Right lobe of liver (tissue), 6 donors: ENCODE results near the gene CCDC138. TPM values are rescaled to one million over a fixed set of nuclear protein-coding genes. Genes with fewer than 3 reads are reported as not detected.

Source experiments
- ATAC-seq, 4 donors: fragments of 200-7000 bp; cut with Tn5 transposase; one replicate each; pipeline ENCODE4 v1.9.1; 2020; ENCODE audit warnings: mild to moderate bottlenecking in 4 of 4, moderate library complexity in 4 of 4
- DNase-seq, 3 donors: peaks; one replicate each; pipeline ENCODE4 v3.0.0-alpha.2; 2020
- H3K27ac ChIP-seq, 3 donors: fragments of 200-600 bp; one replicate each; pipeline ENCODE4 v1.8.0; 2022
- H3K27me3 ChIP-seq, 2 donors: fragments of 200-600 bp; one replicate each; pipeline ENCODE4 v1.8.0; 2022
- H3K36me3 ChIP-seq, 4 donors: fragments of 200-600 bp; sonication (generic) in 1 of 4; one replicate each; pipeline versions ENCODE4 v1.5.1 to v1.8.0; 2017 to 2022; ENCODE audit warnings: control low read depth in 1 of 4
- H3K4me1 ChIP-seq, 4 donors: fragments of 200-600 bp; sonication (generic) in 1 of 4; one replicate each; pipeline versions ENCODE4 v1.5.1 to v1.8.0; 2017 to 2022; ENCODE audit warnings: control low read depth in 1 of 4
- H3K4me3 ChIP-seq, 3 donors: fragments of 200-600 bp; one replicate each; pipeline ENCODE4 v1.8.0; 2022
- H3K9me3 ChIP-seq, 4 donors: fragments of 200-600 bp; sonication (generic) in 1 of 4; one replicate each; pipeline versions ENCODE4 v1.5.1 to v1.8.0; 2017 to 2022; ENCODE audit warnings: control low read depth in 1 of 4
- POLR2A ChIP-seq: fragments of 450-650 bp; IDR thresholded peaks from one replicate; pipeline ENCODE4 v1.6.1; 2017; ENCODE audit warnings: antibody characterized with exemption, mild to moderate bottlenecking
- WGBS: methylation state at CpG from one replicate; pipeline ENCODE4 v1.1.6; 2018; ENCODE audit warnings: low coverage, low lambda C conversion rate; ENCODE audit not compliant: insufficient coverage; ENCODE audit errors: missing lambda C conversion rate; 5-methylcytosine and 5-hydroxymethylcytosine counted together
- intact Hi-C, 2 donors: fragments of 100-400 bp; cut with DNase I; formaldehyde crosslinking; loops; one replicate each; pipeline versions ENCODE4 v1.11.2 to v1.14.1; 2022
- total RNA-seq, 6 experiments: library from RNA; depleted of rRNA in 2 of 6; stranded (reverse); fragments of >200 nt in 2 of 6; fragmentation: NEBNext Ultra II Directional in 3 of 6; extraction: Animal tissue kit (Norgen Biotek cat#: 25700) in 3 of 6; gene quantifications; one replicate each; pipeline versions ENCODE4 v1.1.0 to v1.2.4, GENCODE V29; 2016 to 2023
- TF ChIP-seq, protein P1 (sequence below), 4 donors: fragments of 200-600 bp in 3 of 4; fragments of 450-650 bp in 1 of 4; IDR thresholded peaks; one replicate each; pipeline versions ENCODE4 v1.5.1 to v1.8.0; 2016 to 2022; ENCODE audit warnings: antibody characterized with exemption in 4 of 4, mild to moderate bottlenecking in 2 of 4
- donor health status: DM: no; HTN: yes; CAD: no.
- donor health status: DM: no; HTN: no; CAD: no.
- donor health status: DM: no; HTN: no; CAD: no.
- donor health status: DM: no; HTN: yes; CAD: no.
- donor health status: DM: no; HTN: yes; CAD: no.

The CCDC138 gene
- total RNA-seq, 6 experiments from 2014 or later = 1.3 to 3.3 (median 2.4) TPM

DNA sequence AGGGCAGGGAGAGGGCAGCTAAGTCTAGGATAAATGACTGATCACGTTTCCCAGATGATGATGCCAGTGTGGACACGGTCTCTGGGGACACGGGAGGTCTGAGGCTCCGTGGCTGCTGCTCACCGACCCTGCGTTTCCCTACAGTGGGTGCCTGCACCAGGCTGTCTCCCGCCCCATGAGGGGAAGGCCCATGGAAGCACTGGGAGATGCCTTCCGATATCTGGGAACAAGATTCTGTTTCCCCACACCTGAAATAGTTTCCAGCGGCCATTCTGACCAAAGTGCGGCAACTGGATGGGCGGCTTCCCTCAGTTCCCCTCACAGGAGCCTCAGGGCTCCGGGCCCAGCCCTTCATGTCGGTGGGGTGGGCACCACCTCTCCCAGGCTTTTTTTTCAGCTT is 119.3 kb downstream of the CCDC138 start:
- no peaks in the 10 kb centered on the region for H3K9me3 ChIP-seq
- DNase-seq = no peak
- intact Hi-C loops = no loop called here
- ATAC-seq = no peak
- peaks cover 0 to 26% (median 7%) of the 10 kb centered on the region in 4 donors for H3K4me1 ChIP-seq
- no peak overlapping the region for H3K4me3 ChIP-seq
- peak overlapping the region in 2 of 3 donors; percentile 92 to 93 for H3K27ac ChIP-seq
- no peaks in the 10 kb centered on the region for H3K36me3 ChIP-seq
- TF ChIP-seq, protein P1, sequence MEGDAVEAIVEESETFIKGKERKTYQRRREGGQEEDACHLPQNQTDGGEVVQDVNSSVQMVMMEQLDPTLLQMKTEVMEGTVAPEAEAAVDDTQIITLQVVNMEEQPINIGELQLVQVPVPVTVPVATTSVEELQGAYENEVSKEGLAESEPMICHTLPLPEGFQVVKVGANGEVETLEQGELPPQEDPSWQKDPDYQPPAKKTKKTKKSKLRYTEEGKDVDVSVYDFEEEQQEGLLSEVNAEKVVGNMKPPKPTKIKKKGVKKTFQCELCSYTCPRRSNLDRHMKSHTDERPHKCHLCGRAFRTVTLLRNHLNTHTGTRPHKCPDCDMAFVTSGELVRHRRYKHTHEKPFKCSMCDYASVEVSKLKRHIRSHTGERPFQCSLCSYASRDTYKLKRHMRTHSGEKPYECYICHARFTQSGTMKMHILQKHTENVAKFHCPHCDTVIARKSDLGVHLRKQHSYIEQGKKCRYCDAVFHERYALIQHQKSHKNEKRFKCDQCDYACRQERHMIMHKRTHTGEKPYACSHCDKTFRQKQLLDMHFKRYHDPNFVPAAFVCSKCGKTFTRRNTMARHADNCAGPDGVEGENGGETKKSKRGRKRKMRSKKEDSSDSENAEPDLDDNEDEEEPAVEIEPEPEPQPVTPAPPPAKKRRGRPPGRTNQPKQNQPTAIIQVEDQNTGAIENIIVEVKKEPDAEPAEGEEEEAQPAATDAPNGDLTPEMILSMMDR (IDR thresholded peaks at IDR 0.05) = no peak
- no peak for TF ChIP-seq POLR2A
- H3K27me3 ChIP-seq = no peaks in the 10 kb centered on the region
- WGBS = no CpG with 5 or more reads among the region's 13 CpGs

DNA sequence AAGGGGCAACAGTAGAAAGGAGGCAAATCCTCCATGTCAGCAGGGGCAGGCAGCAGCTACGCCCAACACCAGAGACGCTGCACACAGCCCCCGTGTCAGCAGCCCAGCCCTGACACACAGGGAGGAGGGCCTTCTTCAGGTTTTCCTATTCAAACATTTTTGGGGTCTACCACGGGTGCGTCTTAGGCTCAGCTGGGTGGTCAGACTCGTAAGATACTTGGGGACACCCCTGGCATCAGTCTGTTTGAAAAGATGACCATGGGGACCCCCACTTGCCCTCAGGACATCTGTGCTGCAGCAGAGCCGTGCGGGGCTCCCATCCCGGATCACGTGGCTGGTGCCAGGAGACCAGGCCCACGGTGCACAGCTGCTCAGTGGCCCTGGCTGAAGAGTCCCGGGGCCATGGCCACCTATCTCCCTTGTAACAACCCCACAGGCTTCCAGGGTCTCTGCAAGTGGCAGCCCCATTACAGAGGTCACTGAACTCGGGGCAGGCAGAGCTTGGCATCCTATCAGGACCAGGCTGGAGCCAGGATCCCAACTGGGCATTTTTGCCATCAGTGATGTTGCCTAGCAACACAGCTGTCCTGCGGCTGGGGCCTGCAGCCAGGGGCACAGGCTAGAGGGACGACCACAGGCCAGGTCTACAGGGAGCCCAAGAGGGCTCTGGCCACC is 120.0 kb downstream of the CCDC138 start:
- intact Hi-C loops = no loop called here
- ATAC-seq (peak; percentile 52 to 73 (median 64)), DNase-seq (peak; percentile 61 to 92 (median 86))
- H3K9me3 ChIP-seq = no peaks in the 10 kb centered on the region
- H3K27ac ChIP-seq = peak overlapping the region in 1 of 3 donors; percentile 92
- H3K27me3 ChIP-seq = no peaks in the 10 kb centered on the region
- H3K4me1 ChIP-seq = peaks cover 0 to 26% (median 7%) of the 10 kb centered on the region in 4 donors
- no peak overlapping the region for H3K4me3 ChIP-seq
- 53% methylated on average over 3 of the region's 15 CpGs for WGBS
- TF ChIP-seq, protein P1 (IDR thresholded peaks at IDR 0.05) = no peak
- TF ChIP-seq POLR2A = no peak
- H3K36me3 ChIP-seq = no peaks in the 10 kb centered on the region

DNA sequence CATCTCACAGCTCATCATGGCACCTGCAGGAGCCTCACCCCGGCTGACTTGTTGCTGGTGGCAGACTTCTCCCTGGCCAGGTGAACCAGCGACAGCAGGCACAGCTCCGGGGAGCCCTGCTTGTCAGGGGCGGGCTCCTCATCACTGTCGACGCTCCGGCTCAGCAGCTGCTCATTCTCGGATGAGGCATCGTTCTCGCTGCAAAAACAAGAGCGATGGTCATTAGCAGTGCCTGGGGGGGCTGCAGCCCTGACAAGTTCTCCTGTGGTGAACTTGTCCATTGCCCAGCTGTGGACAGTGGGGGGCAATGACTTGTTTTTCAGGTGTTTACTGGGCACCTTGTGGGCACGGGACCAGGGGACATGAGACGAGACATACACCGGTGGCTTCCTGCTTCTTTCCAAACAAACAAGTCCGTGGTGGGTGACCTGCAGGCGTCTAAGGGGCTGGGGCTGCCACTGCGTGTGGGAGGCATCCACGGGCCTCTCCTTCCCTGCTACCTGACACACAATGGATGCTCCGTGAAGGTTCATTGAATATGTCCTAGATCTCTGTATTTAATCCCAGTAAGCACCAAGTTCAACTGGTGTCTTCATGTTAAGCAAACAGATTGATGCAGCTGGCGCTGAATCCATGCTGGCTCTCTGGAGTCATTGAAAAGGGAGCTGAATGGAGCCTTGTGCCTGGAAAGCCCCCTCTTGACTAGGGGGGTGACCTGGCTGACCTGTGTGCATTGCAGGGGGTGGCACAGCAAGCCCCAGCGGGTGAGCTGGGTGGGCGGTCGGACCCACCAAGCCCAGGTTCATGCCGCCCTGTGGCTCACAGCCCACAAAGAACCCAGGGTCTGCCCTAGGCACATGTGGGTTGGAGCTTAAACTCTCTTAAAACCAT is 121.5 kb downstream of the CCDC138 start:
- DNase-seq = no peak
- ATAC-seq = no peak
- no peak overlapping the region for H3K4me3 ChIP-seq
- WGBS = 89% methylated on average over 15 of the region's 24 CpGs
- H3K4me1 ChIP-seq = peaks cover 0 to 26% (median 7%) of the 10 kb centered on the region in 4 donors
- no peaks in the 10 kb centered on the region for H3K9me3 ChIP-seq
- no peaks in the 10 kb centered on the region for H3K36me3 ChIP-seq
- H3K27ac ChIP-seq = no peak overlapping the region
- intact Hi-C loops = no loop called here
- no peaks in the 10 kb centered on the region for H3K27me3 ChIP-seq
- TF ChIP-seq, protein P1 (IDR thresholded peaks at IDR 0.05) = no peak
- no peak for TF ChIP-seq POLR2A

DNA sequence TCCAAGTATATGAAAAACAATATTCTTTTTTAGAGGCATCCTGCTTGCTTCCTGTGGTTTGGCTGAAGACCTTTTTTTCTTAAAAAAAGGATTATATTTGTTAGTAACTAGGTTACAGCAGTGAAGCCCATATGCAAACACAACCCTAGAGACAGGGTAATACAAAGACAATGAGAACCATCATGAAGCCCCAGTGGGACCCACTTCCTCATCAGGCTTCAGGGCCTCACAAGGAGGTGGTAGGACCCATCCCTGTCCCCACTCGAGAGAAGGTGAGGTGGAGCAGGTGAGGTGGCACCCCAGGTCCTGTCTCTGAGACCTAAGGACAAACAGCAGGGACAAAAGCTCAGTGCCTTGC is 122.1 kb downstream of the CCDC138 start:
- 80% methylated on average over 1 of the region's 1 CpG for WGBS
- H3K9me3 ChIP-seq = no peaks in the 10 kb centered on the region
- no peaks in the 10 kb centered on the region for H3K36me3 ChIP-seq
- no peak overlapping the region for H3K4me3 ChIP-seq
- intact Hi-C loops = no loop called here
- H3K4me1 ChIP-seq = peaks cover 0 to 26% (median 7%) of the 10 kb centered on the region in 4 donors
- DNase-seq (no peak), ATAC-seq (no peak)
- H3K27me3 ChIP-seq = no peaks in the 10 kb centered on the region
- H3K27ac ChIP-seq = no peak overlapping the region
- TF ChIP-seq POLR2A = no peak
- TF ChIP-seq, protein P1 (IDR thresholded peaks at IDR 0.05) = no peak
